Smooth muscle cell (in vitro differentiated cells): ENCODE measurements around the gene DNAJB8. TPM values are rescaled to one million over a fixed set of nuclear protein-coding genes. Genes with fewer than 3 reads are reported as not detected.

Source experiments
- DNase-seq: peaks from one replicate; lab custom pipeline; 2025; ENCODE audit not compliant: unreplicated experiment; lab: John Stamatoyannopoulos, UW
- H2AFZ ChIP-seq: fragments of 200-600 bp; sonication (generic); 2 replicates; pipeline ENCODE4 v1.6.0; 2016; ENCODE audit warnings: antibody characterized with exemption, low read depth, mild to moderate bottlenecking
- H3F3A ChIP-seq: fragments of 200-600 bp; sonication (generic); 2 replicates; pipeline ENCODE4 v1.6.0; 2017; ENCODE audit warnings: antibody characterized with exemption, low read depth
- H3K27ac ChIP-seq: fragments of 200-600 bp; sonication (generic); 2 replicates; pipeline ENCODE4 v1.5.1; 2016; ENCODE audit warnings: low read depth, mild to moderate bottlenecking
- H3K27me3 ChIP-seq: fragments of 200-600 bp; sonication (generic); 2 replicates; pipeline ENCODE4 v1.6.1; 2016; ENCODE audit warnings: low read depth, mild to moderate bottlenecking
- H3K36me3 ChIP-seq: fragments of 200-600 bp; sonication (generic); 2 replicates; pipeline ENCODE4 v1.5.1; 2016; ENCODE audit warnings: low read depth
- H3K4me1 ChIP-seq: fragments of 200-600 bp; sonication (generic); 2 replicates; pipeline ENCODE4 v1.5.1; 2016; ENCODE audit warnings: low read depth
- H3K4me2 ChIP-seq: fragments of 200-600 bp; sonication (generic); 2 replicates; pipeline ENCODE4 v1.6.0; 2016; ENCODE audit warnings: mild to moderate bottlenecking
- H3K4me3 ChIP-seq: fragments of 200-600 bp; sonication (generic); 2 replicates; pipeline ENCODE4 v1.5.1; 2016; ENCODE audit warnings: mild to moderate bottlenecking
- H3K79me2 ChIP-seq: fragments of 200-600 bp; sonication (generic); 2 replicates; pipeline ENCODE4 v1.6.0; 2016; ENCODE audit warnings: low read depth, mild to moderate bottlenecking
- H3K9ac ChIP-seq: fragments of 200-600 bp; sonication (generic); 2 replicates; pipeline ENCODE4 v1.6.0; 2016; ENCODE audit warnings: low read depth
- H3K9me3 ChIP-seq: fragments of 200-600 bp; sonication (generic); replicated peaks from 2 replicates; pipeline ENCODE4 v1.5.1; 2016; ENCODE audit warnings: low read depth
- H4K20me1 ChIP-seq: fragments of 200-600 bp; sonication (generic); 2 replicates; pipeline ENCODE4 v1.6.0; 2016; ENCODE audit warnings: low read depth
- CTCF ChIP-seq: fragments of 200-600 bp; sonication (generic); IDR thresholded peaks from 2 replicates; pipeline ENCODE4 v1.5.1; 2017; ENCODE audit warnings: borderline replicate concordance, mild to moderate bottlenecking, antibody characterized with exemption; ENCODE audit not compliant: insufficient read depth, poor library complexity, severe bottlenecking
- WGBS: methylation state at CpG from one replicate; pipeline ENCODE4 v1.1.7; 2016; ENCODE audit warnings: low lambda C conversion rate; 5-methylcytosine and 5-hydroxymethylcytosine counted together
- polyA plus RNA-seq: library from polyadenylated mRNA; unstranded; fragments of >200 nt; fragmentation: Nextera tagmentation; extraction: Ambion mirVana; gene quantifications from 2 replicates; pipeline ENCODE4 v1.2.1, GENCODE V29; 2016
- total RNA-seq: library from RNA; depleted of rRNA; stranded (reverse); fragments of >200 nt; gene quantifications from 2 replicates; pipeline ENCODE4 v1.2.3, GENCODE V29; 2014

DNAJB8 gene
- total and polyA plus RNA-seq, 2 experiments from 2014 or later: not detected

- Histone ChIP-seq H3K4me2 (no peak overlapping the region), H3K9me3 (no peaks in the 10 kb centered on the region), H3K36me3 (no peaks in the 10 kb centered on the region), H3K4me3 (no peak overlapping the region), H3K27me3 (no peaks in the 10 kb centered on the region), H3F3A (no peaks in the 10 kb centered on the region), H2AFZ (no peak overlapping the region), H3K4me1 (peaks cover 4% of the 10 kb centered on the region), H4K20me1 (no peaks in the 10 kb centered on the region), H3K27ac (no peak overlapping the region), H3K79me2 (no peaks in the 10 kb centered on the region), H3K9ac (no peak overlapping the region)
- no peak for DNase-seq
- WGBS: 98% methylated on average over 2 of the region's 2 CpGs
- TF ChIP-seq CTCF: no peak
Observed at GRCh38 chr3:128454310-128454618, 12.4 kb downstream of the DNAJB8 start.

DNA sequence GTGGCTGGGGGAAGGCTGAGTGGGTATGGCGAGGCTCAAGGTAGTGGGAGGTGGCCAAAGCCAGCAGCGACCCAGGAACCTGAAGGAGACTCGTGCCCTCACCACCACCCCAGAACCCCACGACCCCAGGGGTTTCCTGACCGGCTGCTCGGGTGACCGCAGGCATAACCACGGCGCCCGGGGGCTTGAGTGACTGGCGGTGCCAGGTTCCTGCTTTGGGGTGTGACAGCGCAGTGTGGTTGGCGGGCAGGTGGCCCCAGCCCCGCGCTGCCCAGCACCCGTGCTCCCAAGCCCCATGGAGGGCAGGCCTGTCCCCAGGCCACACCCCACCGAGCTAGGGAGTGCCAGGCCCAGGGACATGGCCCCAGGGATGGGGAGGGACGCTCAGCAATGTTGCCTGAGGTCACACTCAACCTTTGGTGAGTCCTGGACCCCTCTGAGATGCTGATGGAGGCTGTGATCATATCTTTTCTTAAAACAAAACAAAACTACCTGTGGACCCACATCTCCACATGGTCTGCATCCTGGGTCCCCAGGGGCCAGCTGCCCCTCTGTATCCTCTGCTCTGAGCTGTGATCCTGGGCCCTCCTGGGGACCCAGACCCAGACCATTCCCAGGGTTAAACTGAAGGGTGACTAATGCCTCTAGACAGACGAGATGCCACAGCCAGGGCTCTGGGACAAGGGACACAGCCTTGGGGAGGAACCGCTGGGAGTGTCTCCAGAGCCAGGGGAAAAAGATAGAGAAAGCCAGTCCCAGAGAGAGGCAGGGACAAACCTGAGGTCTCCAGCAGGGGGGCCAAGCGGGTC, 13.0 kb downstream of the DNAJB8 start:
- H3K27me3 ChIP-seq: no peaks in the 10 kb centered on the region

DNA sequence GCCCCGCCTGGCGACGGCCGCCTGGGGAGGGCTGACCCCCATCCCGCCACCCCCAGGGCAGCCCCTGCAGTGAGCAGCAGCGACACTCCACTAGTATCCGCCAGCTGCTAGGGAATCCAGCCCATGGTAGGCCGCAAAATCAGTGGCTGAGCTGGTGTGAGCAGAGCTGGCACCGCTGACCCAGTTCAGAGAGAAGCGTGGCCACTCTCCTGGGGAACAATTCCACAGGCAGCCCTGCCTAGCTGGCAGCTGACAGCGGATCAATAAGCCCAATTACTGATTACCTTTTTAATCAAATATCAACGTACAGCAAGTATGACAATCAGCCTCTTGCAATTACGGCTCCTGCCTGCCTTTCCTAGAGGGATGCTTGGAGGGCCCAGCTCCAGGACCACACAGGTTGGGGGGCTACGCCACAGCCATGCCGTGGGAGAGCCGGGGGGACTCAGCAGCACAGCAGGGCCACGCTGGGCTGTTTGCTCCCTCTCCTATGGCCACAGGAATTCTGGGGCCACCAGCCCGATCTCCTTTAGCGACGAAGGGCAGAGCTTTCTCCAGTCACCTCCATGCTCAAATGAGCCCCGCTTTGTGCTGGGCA, 13.9 kb downstream of the DNAJB8 start:
- H3K9ac ChIP-seq: no peak overlapping the region
- no peaks in the 10 kb centered on the region for H3K27me3 ChIP-seq
- no peaks in the 10 kb centered on the region for H3K9me3 ChIP-seq
- H3K36me3 ChIP-seq: no peaks in the 10 kb centered on the region
- H3K27ac ChIP-seq: no peak overlapping the region
- no peaks in the 10 kb centered on the region for H3K79me2 ChIP-seq
- no peak overlapping the region for H2AFZ ChIP-seq
- H3K4me1 ChIP-seq: peaks cover 4% of the 10 kb centered on the region
- no peak for DNase-seq
- H3K4me3 ChIP-seq: no peak overlapping the region
- TF ChIP-seq CTCF: no peak
- H4K20me1 ChIP-seq: no peaks in the 10 kb centered on the region
- no peaks in the 10 kb centered on the region for H3F3A ChIP-seq
- WGBS: 85% methylated on average over 21 of the region's 21 CpGs
- H3K4me2 ChIP-seq: no peak overlapping the region

More for the DNA sequence above, 13.0 kb downstream of the DNAJB8 start:
- Histone ChIP-seq H3F3A (no peaks in the 10 kb centered on the region), H3K9ac (no peak overlapping the region), H3K36me3 (no peaks in the 10 kb centered on the region), H3K79me2 (no peaks in the 10 kb centered on the region), H3K9me3 (no peaks in the 10 kb centered on the region), H3K4me3 (no peak overlapping the region), H3K4me2 (no peak overlapping the region), H2AFZ (no peak overlapping the region), H3K4me1 (peaks cover 4% of the 10 kb centered on the region), H4K20me1 (no peaks in the 10 kb centered on the region), H3K27ac (no peak overlapping the region)
- no peak for DNase-seq
- TF ChIP-seq CTCF: no peak
- 83% methylated on average over 19 of the region's 21 CpGs for WGBS
